Stimulated activated CD8-positive, alpha-beta memory T cell treated with anti-CD3 and anti-CD28 coated beads, Interleukin-15, amount 100 ng/mL, for 24 hours (primary cell): ENCODE measurements around the gene HAP1.
"Not testable (repeated sequence)": the region's sequence is repeated elsewhere in the genome, so short reads cannot be mapped to it uniquely, and the experiment has no call there.

Experiments used
- DNase-seq: peaks from one replicate; pipeline ENCODE4 v3.0.0-alpha.2; 2020; ENCODE audit warnings: low read depth

HAP1 gene

GRCh38 chr17:41724476-41725050, 9.9 kb downstream of the HAP1 start:
- no peak for DNase-seq

GRCh38 chr17:41723801-41724475, 10.5 kb downstream of the HAP1 start:
- DNase-seq, result no peak

- no peak for DNase-seq
Observed at GRCh38 chr17:41722231-41722630, 12.2 kb downstream of the HAP1 start.

- DNase-seq, result no peak
Observed at GRCh38 chr17:41718287-41718645, 16.2 kb downstream of the HAP1 start.

GRCh38 chr17:41717408-41718286, 16.8 kb downstream of the HAP1 start:
- no peak for DNase-seq

- DNase-seq, result no peak
Observed at GRCh38 chr17:41711669-41712400, 22.6 kb downstream of the HAP1 start, which contains the start of gene GAST. Gene GAST, plus strand, starts transcription at chr17:41712331. Its CDS starts 3,106 bp downstream, at chr17:41715437.

GRCh38 chr17:41710472-41711090, 23.9 kb downstream of the HAP1 start:
- no peak for DNase-seq

GRCh38 chr17:41707803-41708669, 26.4 kb downstream of the HAP1 start:
- DNase-seq, result no peak

- no peak for DNase-seq
Observed at GRCh38 chr17:41705271-41705991, 29.0 kb downstream of the HAP1 start.

GRCh38 chr17:41702712-41703111, 31.7 kb downstream of the HAP1 start:
- no peak for DNase-seq

- DNase-seq, result not testable (repeated sequence)
Observed at GRCh38 chr17:41700843-41701242, 33.6 kb downstream of the HAP1 start.

GRCh38 chr17:41697122-41697962, 37.1 kb downstream of the HAP1 start:
- no peak for DNase-seq

- DNase-seq, result no peak
Observed at GRCh38 chr17:41695954-41696757, 38.3 kb downstream of the HAP1 start.

GRCh38 chr17:41695134-41695661, 39.2 kb downstream of the HAP1 start:
- DNase-seq, result no peak

- no peak for DNase-seq
Observed at GRCh38 chr17:41692722-41693521, 41.5 kb downstream of the HAP1 start.

GRCh38 chr17:41691031-41691777, 43.2 kb downstream of the HAP1 start:
- DNase-seq, result no peak

- DNase-seq, result no peak
Observed at GRCh38 chr17:41690497-41690896, 43.9 kb downstream of the HAP1 start.
